Activated naive CD4-positive, alpha-beta T cell treated with anti-CD3 and anti-CD28 coated beads for 36 hours (primary cell): ENCODE measurements around the gene HSD17B10. TPM values are rescaled to one million over a fixed set of nuclear protein-coding genes. Genes with fewer than 3 reads are reported as not detected.
A peak's percentile ranks its signal among the peaks of the same experiment; 100 is the strongest.

Experiments used
- CTCF ChIA-PET: fragments of 350-600 bp; sonication (Branson Sonifier 250); formaldehyde crosslinking; loops from one replicate; lab custom pipeline; 2021; ENCODE audit warnings: antibody characterized with exemption; lab: Charles Lee
- DNase-seq: peaks from one replicate; pipeline ENCODE4 v3.0.0-alpha.2; 2020
- H3K27ac Mint-ChIP-seq: one replicate; pipeline ENCODE4 v1.8.0; 2021; ENCODE audit warnings: mild to moderate bottlenecking, mixed read lengths
- H3K27me3 Mint-ChIP-seq: one replicate; pipeline ENCODE4 v1.8.0; 2021; ENCODE audit warnings: low read depth, mixed read lengths
- H3K36me3 Mint-ChIP-seq: one replicate; pipeline ENCODE4 v1.8.0; 2021; ENCODE audit warnings: low read depth, mixed read lengths
- H3K4me1 Mint-ChIP-seq: one replicate; pipeline ENCODE4 v1.8.0; 2021; ENCODE audit warnings: low read depth, mixed read lengths
- H3K4me3 Mint-ChIP-seq: one replicate; pipeline ENCODE4 v1.8.0; 2021; ENCODE audit warnings: mild to moderate bottlenecking, moderate library complexity, mixed read lengths
- H3K9me3 Mint-ChIP-seq: one replicate; pipeline ENCODE4 v1.8.0; 2021; ENCODE audit warnings: mixed read lengths
- intact Hi-C: fragments of 100-400 bp; cut with micrococcal nuclease; formaldehyde crosslinking; loops from one replicate; pipeline ENCODE4 v1.15.1; 2023
- microRNA-seq: library from miRNA; unstranded; fragments of <30 nt; microRNA quantifications from one replicate; pipeline ENCODE4 v1.2.0, GENCODE V29; 2022; ENCODE audit warnings: borderline microRNAs expressed, borderline replicate concordance
- total RNA-seq, 2 experiments: library from RNA; stranded (reverse); gene quantifications; one replicate each; pipeline ENCODE4 v1.2.3, GENCODE V29; 2021

Gene HSD17B10
- total RNA-seq, 2 experiments from 2014 or later, result 69.2 to 75.2 TPM

- DNase-seq, result no peak
- intact Hi-C loops, result no loop called here
- H3K4me1 Mint-ChIP-seq, result no peaks in the 10 kb centered on the region
- H3K4me3 Mint-ChIP-seq, result no peak overlapping the region
- peaks cover 17% of the 10 kb centered on the region for H3K36me3 Mint-ChIP-seq
- H3K27me3 Mint-ChIP-seq, result no peaks in the 10 kb centered on the region
- CTCF ChIA-PET, result no interaction called here
- peak overlapping the region; percentile 69 for H3K27ac Mint-ChIP-seq
- H3K9me3 Mint-ChIP-seq, result no peaks in the 10 kb centered on the region
Measured at GRCh38 chrX:53383376-53384076, 50.6 kb downstream of the HSD17B10 start.

Small RNA genes within 50 kb of the gene (microRNA-seq; reads per million reads assigned to microRNA genes)
- gene MIR6857, result 1.6 reads per million

Other genes starting within 250 kb of the HSD17B10 start
- 10 to 100 TPM; 67.4 to 68.2 TPM for gene KDM5C, start 209.2 kb downstream of the HSD17B10 start, total RNA-seq
- under 1 TPM; 0.20 to 0.48 TPM for gene IQSEC2, start 152.8 kb downstream of the HSD17B10 start, total RNA-seq
- gene SMC1A, start 11.7 kb downstream of the HSD17B10 start, total RNA-seq, result 100 to 1,000 TPM; 169 to 170 TPM
- gene RIBC1, start 11.5 kb downstream of the HSD17B10 start, total RNA-seq, result under 1 TPM; 0.48 to 0.67 TPM